ENCODE measurements around the gene SLC5A3.

Gene SLC5A3

GRCh38 chr21:34071683-34072082, 1.7 kb upstream of the SLC5A3 start:
- DNase-seq (ENCODE audit: low spot score) = no peak

GRCh38 chr21:34072145-34073031, 990 bp upstream of the SLC5A3 start:
- no peak for DNase-seq (ENCODE audit: low spot score)

GRCh38 chr21:34073749-34074282, 438 bp downstream of the SLC5A3 start:
- DNase-seq (ENCODE audit: low spot score) = peak; percentile 89

- DNase-seq (ENCODE audit: low spot score) = peak; percentile 16
These were observed 1.1 kb downstream of the SLC5A3 start for GRCh38 chr21:34074283-34075090.

GRCh38 chr21:34075091-34075425, 1.7 kb downstream of the SLC5A3 start:
- no peak for DNase-seq (ENCODE audit: low spot score)

- DNase-seq (ENCODE audit: low spot score) = no peak
These were observed 2.6 kb downstream of the SLC5A3 start for GRCh38 chr21:34075760-34076660.

GRCh38 chr21:34076835-34077234, 3.5 kb downstream of the SLC5A3 start:
- no peak for DNase-seq (ENCODE audit: low spot score)

DNA sequence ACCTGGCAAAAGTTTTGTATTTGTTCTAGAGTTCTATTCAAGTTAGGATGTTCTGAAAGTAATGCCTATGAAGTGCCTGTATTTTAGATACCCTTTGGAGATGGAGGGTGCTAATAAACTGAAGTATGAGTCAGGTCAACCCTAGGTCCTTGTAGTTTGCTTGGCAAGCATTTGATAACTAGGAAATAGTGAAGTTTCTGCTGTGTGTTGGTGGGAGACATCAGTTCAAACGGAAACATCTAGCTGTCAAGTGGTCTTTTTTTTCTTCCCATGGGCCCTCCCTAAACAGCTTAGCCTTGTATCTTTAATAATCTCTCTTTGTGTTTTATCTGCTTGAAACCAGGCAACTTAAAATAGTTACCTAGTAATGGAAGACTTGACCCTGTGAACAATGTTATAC, 4.5 kb downstream of the SLC5A3 start:
- DNase-seq (ENCODE audit: low spot score) = no peak

- DNase-seq (ENCODE audit: low spot score) = no peak
These were observed 5.5 kb downstream of the SLC5A3 start for GRCh38 chr21:34078915-34079314.

DNA sequence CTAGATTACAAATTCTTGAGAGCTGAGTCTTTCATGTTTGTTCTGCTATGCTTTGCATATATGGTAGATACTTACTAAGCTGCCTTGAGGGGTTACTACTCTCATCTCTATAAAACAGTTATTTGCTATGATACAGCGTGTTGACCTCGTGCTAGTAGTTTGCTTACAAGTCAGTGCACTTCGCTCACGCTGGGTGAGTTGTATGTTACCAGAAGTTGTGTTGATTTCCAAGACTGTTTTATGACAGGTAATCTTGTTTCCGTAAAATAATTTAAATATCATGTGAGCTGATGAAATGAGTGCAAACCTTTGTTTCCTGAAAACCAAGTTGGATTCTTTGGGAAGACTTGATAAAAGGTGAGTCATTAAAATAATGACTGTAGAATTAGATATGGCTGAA, 7.3 kb downstream of the SLC5A3 start:
- DNase-seq (ENCODE audit: low spot score) = no peak

DNA sequence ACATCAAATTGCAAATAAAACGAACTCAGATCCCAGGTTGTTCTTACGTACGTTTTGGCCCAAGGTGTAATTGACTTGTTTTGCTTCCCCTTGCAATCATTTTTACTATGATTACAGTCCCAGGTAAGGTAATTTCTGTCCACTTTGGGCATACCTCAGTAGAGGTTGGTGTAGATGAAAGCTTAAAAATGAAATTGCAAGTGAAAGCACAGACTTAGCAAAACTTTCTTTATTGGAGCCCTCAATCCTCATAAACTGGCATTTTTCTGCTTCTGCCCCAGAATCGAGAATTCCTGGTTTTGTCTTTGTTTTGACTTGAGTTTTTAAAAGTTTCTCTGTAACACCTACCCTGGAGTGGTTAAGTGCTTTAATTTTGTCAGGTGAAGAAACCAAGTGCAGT, 9.4 kb downstream of the SLC5A3 start:
- DNase-seq (ENCODE audit: low spot score) = no peak

- DNase-seq (ENCODE audit: low spot score) = no peak
These were observed 10.0 kb downstream of the SLC5A3 start for GRCh38 chr21:34083357-34083756.

- no peak for DNase-seq (ENCODE audit: low spot score)
These were observed 11.8 kb downstream of the SLC5A3 start for GRCh38 chr21:34085129-34085528.

DNA sequence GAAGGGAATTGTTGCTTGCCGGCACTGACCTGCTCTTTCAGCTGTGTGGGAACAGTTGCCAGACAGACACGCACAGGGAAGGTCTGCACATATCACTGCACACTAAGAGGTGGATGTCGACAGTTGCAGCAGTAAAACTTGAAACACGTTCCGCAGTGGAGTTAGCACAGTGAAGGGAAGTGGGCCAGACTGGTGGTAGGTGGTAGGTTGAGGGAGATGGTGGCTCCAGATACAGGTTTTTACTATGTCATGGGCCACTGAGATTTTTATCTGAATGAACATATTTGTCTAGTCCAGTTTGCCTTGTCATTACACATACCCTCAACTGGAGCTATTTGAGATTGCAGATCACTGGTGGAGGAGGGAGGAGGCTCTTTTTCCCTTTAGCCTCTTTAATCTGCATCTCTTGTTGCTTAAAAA, 13.5 kb downstream of the SLC5A3 start:
- no peak for DNase-seq (ENCODE audit: low spot score)

- no peak for DNase-seq (ENCODE audit: low spot score)
These were observed 15.4 kb downstream of the SLC5A3 start for GRCh38 chr21:34088752-34089151.

DNA sequence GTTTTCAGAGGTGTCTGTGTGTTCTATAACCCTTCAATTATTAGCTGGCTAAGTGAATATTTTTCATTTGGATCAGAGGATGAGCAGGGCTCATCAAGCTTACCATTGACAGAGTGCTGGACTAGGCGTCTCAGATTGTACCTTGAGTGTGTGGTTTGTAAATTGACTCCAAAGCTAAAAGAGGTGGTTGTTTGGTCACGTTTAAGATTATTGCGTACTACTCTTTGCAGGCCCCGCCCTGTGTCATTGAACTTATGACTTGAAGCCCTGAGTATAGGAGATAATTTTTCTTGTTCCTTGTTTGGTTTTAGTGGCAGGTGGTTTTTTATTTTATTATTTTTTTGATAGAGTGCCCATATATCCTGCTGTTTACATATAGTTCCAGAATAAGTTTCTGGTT, 17.7 kb downstream of the SLC5A3 start:
- no peak for DNase-seq (ENCODE audit: low spot score)

DNA sequence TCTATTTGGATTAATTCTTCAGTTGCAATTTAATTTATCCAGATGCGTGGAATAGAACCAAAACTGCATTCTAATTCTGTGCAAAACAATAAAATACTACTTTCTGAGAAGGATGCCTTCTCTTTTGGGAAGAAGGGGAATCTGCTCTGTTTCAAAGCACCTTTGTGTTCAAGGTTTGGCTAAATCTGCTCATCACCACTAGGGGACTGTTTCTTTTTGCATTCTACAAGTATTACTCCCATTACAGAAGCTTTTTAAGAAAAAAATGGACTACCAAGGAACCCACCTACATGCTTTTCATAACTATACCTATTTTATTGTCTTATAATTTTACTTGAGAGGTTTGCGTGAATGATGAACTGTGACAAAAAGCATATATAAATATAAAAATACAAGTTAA, 18.2 kb downstream of the SLC5A3 start:
- DNase-seq (ENCODE audit: low spot score) = peak; percentile 9

DNA sequence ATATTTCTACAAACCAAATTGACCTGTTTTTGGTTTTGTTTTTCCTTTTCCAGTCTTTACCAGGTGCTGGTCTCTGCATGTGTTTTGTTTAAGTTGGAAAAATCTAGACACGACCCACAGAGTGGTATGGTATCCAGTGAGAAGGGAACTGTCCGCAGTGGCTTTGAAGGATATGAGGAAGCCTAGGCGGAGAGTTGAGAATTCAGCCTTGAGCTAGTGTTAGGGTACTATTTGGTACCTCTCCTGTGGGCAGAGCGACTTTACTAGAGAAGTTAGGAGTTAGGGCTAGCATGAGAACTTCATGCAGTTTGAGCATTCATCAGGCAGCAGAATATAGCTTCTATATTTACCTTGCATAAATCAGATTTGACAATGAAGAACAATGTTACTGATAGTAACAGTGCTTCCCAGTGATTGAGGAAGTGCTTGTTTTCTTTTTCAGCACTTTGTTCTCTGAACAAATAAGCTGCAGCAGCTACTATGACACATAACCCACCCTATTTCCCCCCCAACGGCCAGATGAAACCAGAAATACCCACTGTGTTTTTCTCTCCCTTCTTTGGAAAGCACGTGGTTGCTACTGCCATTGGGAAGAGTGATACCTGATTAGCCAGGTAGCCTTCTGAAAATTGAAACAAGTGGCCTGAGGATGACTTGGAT, 19.0 kb downstream of the SLC5A3 start:
- DNase-seq (ENCODE audit: low spot score) = no peak

DNA sequence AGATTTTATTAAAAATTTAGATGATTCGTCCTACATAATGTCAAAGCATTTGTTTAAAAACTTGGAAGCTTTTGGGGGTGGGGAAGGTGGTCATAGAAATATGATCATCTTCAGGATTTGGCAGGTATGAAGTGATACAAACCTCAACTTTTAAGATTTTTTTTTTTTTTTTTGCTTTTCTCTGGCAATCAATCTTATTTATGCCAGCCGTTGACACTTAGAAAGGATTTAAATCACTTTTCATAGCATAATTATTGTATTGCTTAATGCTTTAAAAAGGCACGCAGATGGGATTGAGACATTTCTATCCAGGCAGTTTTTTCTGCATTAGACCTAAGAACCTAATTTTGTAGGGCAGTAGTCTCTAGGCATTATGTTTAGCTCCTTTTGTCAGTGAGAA, 19.7 kb downstream of the SLC5A3 start:
- no peak for DNase-seq (ENCODE audit: low spot score)

- no peak for DNase-seq (ENCODE audit: low spot score)
These were observed 21.6 kb downstream of the SLC5A3 start for GRCh38 chr21:34094949-34095348.

DNA sequence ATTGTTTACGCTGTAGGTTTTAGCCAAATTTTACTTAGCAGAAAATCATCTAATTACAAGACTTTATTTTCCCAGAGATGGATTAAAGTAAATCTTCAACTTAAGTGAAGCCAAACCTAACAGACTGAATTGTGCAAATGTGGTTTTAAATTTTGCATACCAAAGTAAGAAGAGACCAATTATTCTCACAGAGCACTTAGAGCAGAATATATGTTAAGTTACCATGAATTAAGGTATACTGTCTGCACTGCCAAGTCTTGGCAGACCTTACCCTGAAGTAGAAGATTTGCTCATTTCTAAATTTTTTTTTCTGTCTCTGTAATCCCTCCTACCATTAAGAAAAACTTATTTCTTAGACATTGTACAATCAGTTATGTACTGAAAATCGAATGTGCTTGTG, 24.1 kb downstream of the SLC5A3 start:
- DNase-seq (ENCODE audit: low spot score) = no peak

DNA sequence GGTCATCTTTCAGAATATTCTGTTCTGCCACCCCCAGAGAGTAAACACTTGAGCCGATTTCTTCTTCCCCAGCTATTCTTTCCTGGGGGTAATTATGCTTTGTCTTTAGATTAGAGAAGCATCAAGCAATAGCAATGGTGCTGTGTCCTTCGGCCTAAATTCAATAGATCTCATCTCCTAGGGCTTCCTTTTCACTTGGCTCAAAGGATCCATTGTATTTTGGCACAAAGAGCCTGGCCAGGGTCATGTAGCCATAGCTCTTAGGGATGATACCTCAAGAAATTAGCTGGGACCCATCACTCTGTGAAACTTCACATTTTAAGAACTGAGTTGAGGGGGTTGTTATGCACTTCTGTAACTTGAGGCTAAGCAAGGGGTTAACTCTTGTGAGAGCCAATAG, 27.0 kb downstream of the SLC5A3 start:
- DNase-seq (ENCODE audit: low spot score) = no peak

Measured in GM03348 (cell line).